OCI-LY1 (cell line): ENCODE data around the gene VTI1B.

ENCODE experiments used
- H2AFZ ChIP-seq: fragments of 200-600 bp; sonication (generic), shearing (Covaris generic); 2 replicates; pipeline ENCODE4 v1.6.0; 2014; ENCODE audit warnings: antibody characterized with exemption, mild to moderate bottlenecking, low read length
- H3F3A ChIP-seq: fragments of 200-600 bp; sonication (generic), shearing (Covaris generic); 2 replicates; pipeline ENCODE4 v1.6.0; 2014; ENCODE audit warnings: mild to moderate bottlenecking, antibody characterized with exemption, low read length, moderate library complexity; ENCODE audit not compliant: insufficient read depth
- H3K27ac ChIP-seq: fragments of 200-600 bp; sonication (generic); 2 replicates; pipeline ENCODE4 v1.5.1; 2014; ENCODE audit warnings: low read length, mixed run types, mild to moderate bottlenecking, low read depth; ENCODE audit not compliant: poor library complexity, severe bottlenecking
- H3K27me3 ChIP-seq: fragments of 200-600 bp; sonication (generic); 2 replicates; pipeline ENCODE4 v1.6.0; 2014; ENCODE audit warnings: antibody characterized with exemption, mild to moderate bottlenecking, low read length, moderate library complexity; ENCODE audit not compliant: insufficient read depth
- H3K36me3 ChIP-seq: fragments of 200-600 bp; sonication (generic); 2 replicates; pipeline ENCODE4 v1.6.1; 2014; ENCODE audit warnings: mild to moderate bottlenecking, antibody characterized with exemption, low read length, moderate library complexity, mixed read lengths; ENCODE audit not compliant: insufficient read depth
- H3K4me1 ChIP-seq: fragments of 200-600 bp; sonication (generic); 2 replicates; pipeline ENCODE4 v1.5.1; 2014; ENCODE audit warnings: mild to moderate bottlenecking, low read length, moderate library complexity; ENCODE audit not compliant: insufficient read depth, severe bottlenecking
- H3K4me2 ChIP-seq: fragments of 200-600 bp; sonication (generic), shearing (Covaris generic); 2 replicates; pipeline ENCODE4 v1.6.1; 2014; ENCODE audit warnings: low read length
- H3K4me3 ChIP-seq: fragments of 200-600 bp; sonication (generic); 2 replicates; pipeline ENCODE4 v1.5.1; 2014; ENCODE audit warnings: low read length, low read depth, mild to moderate bottlenecking, mixed read lengths; ENCODE audit not compliant: poor library complexity, severe bottlenecking
- H3K79me2 ChIP-seq: fragments of 200-600 bp; shearing (Covaris generic); 2 replicates; pipeline ENCODE4 v1.6.1; 2016; ENCODE audit warnings: mixed run types, low read length, mixed read lengths; ENCODE audit not compliant: insufficient read depth
- H3K9ac ChIP-seq: fragments of 200-600 bp; sonication (generic), shearing (Covaris generic); 2 replicates; pipeline ENCODE4 v1.6.1; 2014; ENCODE audit warnings: mild to moderate bottlenecking, low read length, mixed read lengths
- H3K9me2 ChIP-seq: fragments of 200-600 bp; sonication (generic), shearing (Covaris generic); 2 replicates; pipeline ENCODE4 v1.6.1; 2014; ENCODE audit warnings: low read depth, mild to moderate bottlenecking, low read length, mixed read lengths
- H3K9me3 ChIP-seq: fragments of 200-600 bp; shearing (Covaris generic); 2 replicates; pipeline ENCODE4 v1.6.1; 2014; ENCODE audit warnings: low read length, mixed read lengths
- H4K20me1 ChIP-seq: fragments of 200-600 bp; sonication (generic), shearing (Covaris generic); 2 replicates; pipeline ENCODE4 v1.6.0; 2016; ENCODE audit warnings: mild to moderate bottlenecking, low read length; ENCODE audit not compliant: insufficient read depth
- CTCF ChIP-seq: fragments of 200-600 bp; sonication (generic), shearing (Covaris generic); IDR thresholded peaks from 2 replicates; pipeline ENCODE4 v1.5.1; 2017; ENCODE audit warnings: mild to moderate bottlenecking, antibody characterized with exemption, low read length, moderate library complexity, mixed read lengths
- EZH2 ChIP-seq: fragments of 200-600 bp; sonication (generic), shearing (Covaris generic); IDR thresholded peaks from 2 replicates; pipeline ENCODE4 v1.8.0; 2017; ENCODE audit warnings: borderline replicate concordance, mixed run types, mild to moderate bottlenecking, antibody characterized with exemption, low read length, moderate library complexity, mixed read lengths

VTI1B gene

GRCh38 chr14:67610491-67610890 is 63.9 kb downstream of the VTI1B start:
- Histone ChIP-seq H2AFZ (no peak overlapping the region), H3K4me1 (no peaks in the 10 kb centered on the region), H3K36me3 (no peaks in the 10 kb centered on the region), H3K27me3 (no peaks in the 10 kb centered on the region; the same call in 1 of the 2 replicates), H4K20me1 (no peaks in the 10 kb centered on the region), H3K9ac (no peak overlapping the region), H3K9me3 (no peaks in the 10 kb centered on the region), H3K79me2 (no peaks in the 10 kb centered on the region), H3K27ac (no peak overlapping the region), H3K4me2 (no peak overlapping the region), H3F3A (no peaks in the 10 kb centered on the region), H3K4me3 (no peak overlapping the region), H3K9me2 (no peaks in the 10 kb centered on the region)
- TF ChIP-seq EZH2 (no peak), CTCF (no peak)

GRCh38 chr14:67609642-67610310 is 64.7 kb downstream of the VTI1B start:
- no peak overlapping the region for H3K9ac ChIP-seq
- H3K36me3 ChIP-seq = no peaks in the 10 kb centered on the region
- H3K27ac ChIP-seq = no peak overlapping the region
- no peak for TF ChIP-seq CTCF
- no peaks in the 10 kb centered on the region for H3K27me3 ChIP-seq
- H3K4me3 ChIP-seq = no peak overlapping the region
- H2AFZ ChIP-seq = no peak overlapping the region
- no peaks in the 10 kb centered on the region for H3K79me2 ChIP-seq
- H3F3A ChIP-seq = no peaks in the 10 kb centered on the region
- no peak overlapping the region for H3K4me2 ChIP-seq
- no peaks in the 10 kb centered on the region for H4K20me1 ChIP-seq
- no peaks in the 10 kb centered on the region for H3K9me3 ChIP-seq
- H3K9me2 ChIP-seq = no peaks in the 10 kb centered on the region
- H3K4me1 ChIP-seq = no peaks in the 10 kb centered on the region

- no peak overlapping the region for H2AFZ ChIP-seq
Measured at GRCh38 chr14:67607646-67608045, 66.8 kb downstream of the VTI1B start.

More at GRCh38 chr14:67607646-67608045, 66.8 kb downstream of the VTI1B start:
- no peaks in the 10 kb centered on the region for H3K27me3 ChIP-seq
- H4K20me1 ChIP-seq = no peaks in the 10 kb centered on the region
- no peaks in the 10 kb centered on the region for H3K36me3 ChIP-seq
- no peak overlapping the region for H3K4me2 ChIP-seq
- no peaks in the 10 kb centered on the region for H3K79me2 ChIP-seq
- TF ChIP-seq EZH2 (no peak), CTCF (no peak)
- no peaks in the 10 kb centered on the region for H3K9me3 ChIP-seq
- no peaks in the 10 kb centered on the region for H3F3A ChIP-seq
- no peak overlapping the region for H3K4me3 ChIP-seq
- H3K9me2 ChIP-seq = no peaks in the 10 kb centered on the region
- no peak overlapping the region for H3K27ac ChIP-seq
- peaks cover 9% of the 10 kb centered on the region for H3K4me1 ChIP-seq
- no peak overlapping the region for H3K9ac ChIP-seq
